NB4 (cell line): ENCODE results near the gene MAP2K6.

Experiments used
- POLR2A ChIP-seq: IDR thresholded peaks from 2 replicates; pipeline ENCODE4 v1.6.1; 2011; ENCODE audit warnings: mild to moderate bottlenecking; ENCODE audit not compliant: insufficient read length; ENCODE audit errors: extremely low read depth
- TF ChIP-seq, protein P1 (sequence below): IDR thresholded peaks from one replicate; pipeline ENCODE4 v1.5.1; 2012; ENCODE audit warnings: low read depth, low read length

DNA sequence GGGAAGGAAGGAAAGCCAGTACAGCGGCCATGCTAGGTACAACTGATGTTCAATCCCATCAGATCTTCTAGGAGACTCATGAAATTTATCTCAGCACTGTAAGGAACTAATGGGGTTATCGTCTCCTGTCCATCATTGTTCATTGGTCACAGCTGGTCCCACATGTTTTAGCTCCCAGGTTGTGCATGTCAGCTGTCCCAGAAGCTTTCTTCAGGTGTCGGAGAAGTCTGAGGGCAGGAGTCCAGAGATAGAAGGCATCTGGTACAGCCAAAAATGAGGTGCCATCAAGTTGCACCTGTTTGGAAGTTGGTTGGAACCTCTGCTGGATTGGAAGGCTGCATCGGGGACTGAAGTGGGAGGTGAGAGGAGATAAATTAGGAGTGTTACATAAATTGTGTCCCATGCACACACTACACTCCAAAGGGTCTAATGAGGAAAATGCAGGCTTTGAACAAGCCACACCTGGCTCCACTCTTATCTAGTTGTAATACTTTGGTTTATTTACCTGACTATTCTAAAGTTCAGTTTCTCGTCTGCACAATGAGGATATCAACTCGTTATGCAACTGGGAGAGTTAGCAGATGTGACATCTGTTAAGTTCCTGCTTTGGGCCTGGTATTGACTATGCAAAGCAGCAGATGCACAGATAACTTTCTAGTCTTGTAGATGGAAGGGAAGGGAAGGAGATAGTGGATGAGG lies 62.9 kb downstream of the MAP2K6 start:
- no peak for TF ChIP-seq POLR2A
- TF ChIP-seq, protein P1, sequence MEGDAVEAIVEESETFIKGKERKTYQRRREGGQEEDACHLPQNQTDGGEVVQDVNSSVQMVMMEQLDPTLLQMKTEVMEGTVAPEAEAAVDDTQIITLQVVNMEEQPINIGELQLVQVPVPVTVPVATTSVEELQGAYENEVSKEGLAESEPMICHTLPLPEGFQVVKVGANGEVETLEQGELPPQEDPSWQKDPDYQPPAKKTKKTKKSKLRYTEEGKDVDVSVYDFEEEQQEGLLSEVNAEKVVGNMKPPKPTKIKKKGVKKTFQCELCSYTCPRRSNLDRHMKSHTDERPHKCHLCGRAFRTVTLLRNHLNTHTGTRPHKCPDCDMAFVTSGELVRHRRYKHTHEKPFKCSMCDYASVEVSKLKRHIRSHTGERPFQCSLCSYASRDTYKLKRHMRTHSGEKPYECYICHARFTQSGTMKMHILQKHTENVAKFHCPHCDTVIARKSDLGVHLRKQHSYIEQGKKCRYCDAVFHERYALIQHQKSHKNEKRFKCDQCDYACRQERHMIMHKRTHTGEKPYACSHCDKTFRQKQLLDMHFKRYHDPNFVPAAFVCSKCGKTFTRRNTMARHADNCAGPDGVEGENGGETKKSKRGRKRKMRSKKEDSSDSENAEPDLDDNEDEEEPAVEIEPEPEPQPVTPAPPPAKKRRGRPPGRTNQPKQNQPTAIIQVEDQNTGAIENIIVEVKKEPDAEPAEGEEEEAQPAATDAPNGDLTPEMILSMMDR: no peak
